WTC11 (cell line): ENCODE results near the gene TMPRSS6. TPM values are rescaled to one million over a fixed set of nuclear protein-coding genes. Genes with fewer than 3 reads are reported as not detected.

Source experiments
- ATAC-seq: fragments of 200-7000 bp; cut with Tn5 transposase; 2 replicates; pipeline ENCODE4 v1.10.0; 2021; ENCODE audit warnings: mild to moderate bottlenecking, moderate library complexity
- CTCF ChIA-PET: fragments of 300-600 bp; sonication (Branson Sonifier 250); formaldehyde crosslinking; loops from one replicate; lab custom pipeline; 2021; ENCODE audit warnings: antibody characterized with exemption; lab: Charles Lee
- POLR2A ChIA-PET: fragments of 350-600 bp; sonication (Branson Sonifier 250); formaldehyde crosslinking; loops from one replicate; lab custom pipeline; 2021; ENCODE audit warnings: antibody characterized with exemption; lab: Charles Lee
- DNase-seq: peaks from one replicate; pipeline ENCODE4 v3.0.0; 2021; ENCODE audit warnings: low spot score
- H3K27ac Mint-ChIP-seq: 2 replicates; pipeline ENCODE4 v1.8.0; 2021; ENCODE audit warnings: mixed read lengths
- H3K27me3 Mint-ChIP-seq: 2 replicates; pipeline ENCODE4 v1.8.0; 2021; ENCODE audit warnings: low read depth, mild to moderate bottlenecking, moderate library complexity, mixed read lengths
- H3K36me3 Mint-ChIP-seq: 2 replicates; pipeline ENCODE4 v1.8.0; 2021; ENCODE audit warnings: mixed read lengths
- H3K4me1 Mint-ChIP-seq: 2 replicates; pipeline ENCODE4 v1.8.0; 2022; ENCODE audit warnings: mixed read lengths
- H3K4me3 Mint-ChIP-seq: 2 replicates; pipeline ENCODE4 v1.8.0; 2021; ENCODE audit warnings: mild to moderate bottlenecking, moderate library complexity, mixed read lengths
- H3K9me3 Mint-ChIP-seq: 2 replicates; pipeline ENCODE4 v1.8.0; 2021; ENCODE audit warnings: mixed read lengths
- CBFB ChIP-seq: sonication (generic); formaldehyde crosslinking; IDR thresholded peaks from 2 replicates; pipeline ENCODE4 v1.8.1; 2022; ENCODE audit warnings: mild to moderate bottlenecking, low read depth, missing genetic modification reagents
- EMX1 ChIP-seq: fragments of 250-450 bp; sonication (Bioruptor Pico); IDR thresholded peaks from 2 replicates; pipeline ENCODE4 v1.8.0; 2021; ENCODE audit warnings: mild to moderate bottlenecking
- ETV6 ChIP-seq: sonication (generic); formaldehyde crosslinking; IDR thresholded peaks from 2 replicates; pipeline ENCODE4 v1.8.1; 2022; ENCODE audit warnings: mild to moderate bottlenecking, missing genetic modification reagents
- JAZF1 ChIP-seq: fragments of 250-450 bp; sonication (Bioruptor Pico); IDR thresholded peaks from 2 replicates; pipeline ENCODE4 v1.9.0; 2021; ENCODE audit warnings: moderate library complexity, mild to moderate bottlenecking, inconsistent platforms
- NR3C1 ChIP-seq: sonication (generic); formaldehyde crosslinking; conservative IDR thresholded peaks from 2 replicates; pipeline ENCODE4 v1.8.1; 2023; ENCODE audit warnings: low read depth, mild to moderate bottlenecking, missing genetic modification reagents
- SOX15 ChIP-seq: fragments of 250-450 bp; sonication (Bioruptor Pico); IDR thresholded peaks from 2 replicates; pipeline ENCODE4 v1.9.0; 2021; ENCODE audit warnings: mild to moderate bottlenecking
- TCF7 ChIP-seq: sonication (generic); formaldehyde crosslinking; IDR thresholded peaks from 2 replicates; pipeline ENCODE4 v1.8.0; 2022; ENCODE audit warnings: mild to moderate bottlenecking, low read depth, missing genetic modification reagents, moderate library complexity
- ZNF219 ChIP-seq: sonication (generic); formaldehyde crosslinking; IDR thresholded peaks from 2 replicates; pipeline ENCODE4 v1.8.0; 2023; ENCODE audit warnings: missing genetic modification reagents, mild to moderate bottlenecking, borderline replicate concordance
- ZNF423 ChIP-seq: fragments of 250-450 bp; sonication (Bioruptor Pico); IDR thresholded peaks from 2 replicates; pipeline ENCODE4 v2.1.2; 2022; ENCODE audit warnings: mild to moderate bottlenecking, moderate library complexity
- ZNF425 ChIP-seq: fragments of 250-450 bp; sonication (Bioruptor Pico); conservative IDR thresholded peaks from 2 replicates; pipeline ENCODE4 v1.9.0; 2021; ENCODE audit warnings: mild to moderate bottlenecking
- ZNF512 ChIP-seq: sonication (generic); formaldehyde crosslinking; IDR thresholded peaks from 2 replicates; pipeline ENCODE4 v1.8.1; 2022; ENCODE audit warnings: missing genetic modification reagents, borderline replicate concordance
- total RNA-seq: library from RNA; stranded (reverse); gene quantifications from 3 replicates; pipeline ENCODE4 v1.2.3, GENCODE V29; 2021
- TF ChIP-seq, protein P1 (sequence below): sonication (generic); formaldehyde crosslinking; conservative IDR thresholded peaks from 2 replicates; pipeline ENCODE4 v1.8.1; 2022; ENCODE audit warnings: mild to moderate bottlenecking, missing genetic modification reagents
- TF ChIP-seq, protein P2 (sequence below): sonication (generic); formaldehyde crosslinking; IDR thresholded peaks from 2 replicates; pipeline ENCODE4 v1.8.1; 2023; ENCODE audit warnings: mild to moderate bottlenecking, missing genetic modification reagents, borderline replicate concordance
- TF ChIP-seq, protein P3 (sequence below): sonication (generic); formaldehyde crosslinking; IDR thresholded peaks from 2 replicates; pipeline ENCODE4 v1.8.0; 2022; ENCODE audit warnings: mild to moderate bottlenecking, missing genetic modification reagents

TMPRSS6 gene
- total RNA-seq, 1 experiment from 2014 or later: 0.11 TPM

GRCh38 chr22:37052386-37053309 lies 56.9 kb downstream of the TMPRSS6 start:
- H3K27ac Mint-ChIP-seq: no peak overlapping the region
- no peaks in the 10 kb centered on the region for H3K9me3 Mint-ChIP-seq
- POLR2A ChIA-PET: interaction anchor here (0.6 kb wide), 1 partner anchor 387 kb away, joined by 3 read pairs; no protein-coding TSS in a partner anchor
- DNase-seq (no peak), ATAC-seq (no peak; the same call in 1 of the 2 replicates)
- H3K27me3 Mint-ChIP-seq: peaks cover 9% of the 10 kb centered on the region
- CTCF ChIA-PET: interaction anchor here (0.6 to 2.3 kb wide), 12 partner anchors 16 to 376 kb away, joined by 3 to 13 read pairs (median 4); partner anchors contain the start of gene TST
- peaks cover 7% of the 10 kb centered on the region for H3K36me3 Mint-ChIP-seq
- peaks cover 9% of the 10 kb centered on the region for H3K4me1 Mint-ChIP-seq
- H3K4me3 Mint-ChIP-seq: peak overlapping the region; percentile 67
- no peak for TF ChIP-seq TCF7
- no peak for TF ChIP-seq ZNF425 (CRISPR knock-in tag)
- TF ChIP-seq, protein P1, sequence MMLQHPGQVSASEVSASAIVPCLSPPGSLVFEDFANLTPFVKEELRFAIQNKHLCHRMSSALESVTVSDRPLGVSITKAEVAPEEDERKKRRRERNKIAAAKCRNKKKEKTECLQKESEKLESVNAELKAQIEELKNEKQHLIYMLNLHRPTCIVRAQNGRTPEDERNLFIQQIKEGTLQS: no peak
- no peak for TF ChIP-seq CBFB
- no peak for TF ChIP-seq ZNF219 (CRISPR knock-in tag)
- no peak for TF ChIP-seq NR3C1 (CRISPR knock-in tag)
- TF ChIP-seq, protein P2, sequence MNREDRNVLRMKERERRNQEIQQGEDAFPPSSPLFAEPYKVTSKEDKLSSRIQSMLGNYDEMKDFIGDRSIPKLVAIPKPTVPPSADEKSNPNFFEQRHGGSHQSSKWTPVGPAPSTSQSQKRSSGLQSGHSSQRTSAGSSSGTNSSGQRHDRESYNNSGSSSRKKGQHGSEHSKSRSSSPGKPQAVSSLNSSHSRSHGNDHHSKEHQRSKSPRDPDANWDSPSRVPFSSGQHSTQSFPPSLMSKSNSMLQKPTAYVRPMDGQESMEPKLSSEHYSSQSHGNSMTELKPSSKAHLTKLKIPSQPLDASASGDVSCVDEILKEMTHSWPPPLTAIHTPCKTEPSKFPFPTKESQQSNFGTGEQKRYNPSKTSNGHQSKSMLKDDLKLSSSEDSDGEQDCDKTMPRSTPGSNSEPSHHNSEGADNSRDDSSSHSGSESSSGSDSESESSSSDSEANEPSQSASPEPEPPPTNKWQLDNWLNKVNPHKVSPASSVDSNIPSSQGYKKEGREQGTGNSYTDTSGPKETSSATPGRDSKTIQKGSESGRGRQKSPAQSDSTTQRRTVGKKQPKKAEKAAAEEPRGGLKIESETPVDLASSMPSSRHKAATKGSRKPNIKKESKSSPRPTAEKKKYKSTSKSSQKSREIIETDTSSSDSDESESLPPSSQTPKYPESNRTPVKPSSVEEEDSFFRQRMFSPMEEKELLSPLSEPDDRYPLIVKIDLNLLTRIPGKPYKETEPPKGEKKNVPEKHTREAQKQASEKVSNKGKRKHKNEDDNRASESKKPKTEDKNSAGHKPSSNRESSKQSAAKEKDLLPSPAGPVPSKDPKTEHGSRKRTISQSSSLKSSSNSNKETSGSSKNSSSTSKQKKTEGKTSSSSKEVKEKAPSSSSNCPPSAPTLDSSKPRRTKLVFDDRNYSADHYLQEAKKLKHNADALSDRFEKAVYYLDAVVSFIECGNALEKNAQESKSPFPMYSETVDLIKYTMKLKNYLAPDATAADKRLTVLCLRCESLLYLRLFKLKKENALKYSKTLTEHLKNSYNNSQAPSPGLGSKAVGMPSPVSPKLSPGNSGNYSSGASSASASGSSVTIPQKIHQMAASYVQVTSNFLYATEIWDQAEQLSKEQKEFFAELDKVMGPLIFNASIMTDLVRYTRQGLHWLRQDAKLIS (CRISPR knock-in tag): no peak
- no peak for TF ChIP-seq ZNF423 (CRISPR knock-in tag)
- no peak for TF ChIP-seq SOX15 (CRISPR knock-in tag)
- TF ChIP-seq ETV6: no peak
- TF ChIP-seq, protein P3, sequence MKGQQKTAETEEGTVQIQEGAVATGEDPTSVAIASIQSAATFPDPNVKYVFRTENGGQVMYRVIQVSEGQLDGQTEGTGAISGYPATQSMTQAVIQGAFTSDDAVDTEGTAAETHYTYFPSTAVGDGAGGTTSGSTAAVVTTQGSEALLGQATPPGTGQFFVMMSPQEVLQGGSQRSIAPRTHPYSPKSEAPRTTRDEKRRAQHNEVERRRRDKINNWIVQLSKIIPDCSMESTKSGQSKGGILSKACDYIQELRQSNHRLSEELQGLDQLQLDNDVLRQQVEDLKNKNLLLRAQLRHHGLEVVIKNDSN (CRISPR knock-in tag): no peak
- no peak for TF ChIP-seq JAZF1 (CRISPR knock-in tag)
- TF ChIP-seq EMX1 (CRISPR knock-in tag): no peak
- TF ChIP-seq ZNF512 (CRISPR knock-in tag): no peak
